Vagina (tissue), 2 donors: Measurements from ENCODE around the gene LSM3.

ENCODE experiments used
- POLR2A ChIP-seq, 2 donors: fragments of 450-650 bp; IDR thresholded peaks; one replicate each; pipeline ENCODE4 v1.6.1; 2017; ENCODE audit warnings: antibody characterized with exemption in 2 of 2, mild to moderate bottlenecking in 2 of 2, moderate library complexity in 2 of 2
- TF ChIP-seq, protein P1 (sequence below), 3 experiments: fragments of 450-650 bp in 2 of 3; fragments of 200-600 bp in 1 of 3; sonication (generic) in 1 of 3; IDR thresholded peaks; one replicate each; pipeline ENCODE4 v1.5.1; 2017 to 2019; ENCODE audit warnings: antibody characterized with exemption in 3 of 3, mild to moderate bottlenecking in 2 of 3, moderate library complexity in 2 of 3

GRCh38 chr3:14131134-14131533 is 47.5 kb upstream of the LSM3 start:
- TF ChIP-seq, protein P1, sequence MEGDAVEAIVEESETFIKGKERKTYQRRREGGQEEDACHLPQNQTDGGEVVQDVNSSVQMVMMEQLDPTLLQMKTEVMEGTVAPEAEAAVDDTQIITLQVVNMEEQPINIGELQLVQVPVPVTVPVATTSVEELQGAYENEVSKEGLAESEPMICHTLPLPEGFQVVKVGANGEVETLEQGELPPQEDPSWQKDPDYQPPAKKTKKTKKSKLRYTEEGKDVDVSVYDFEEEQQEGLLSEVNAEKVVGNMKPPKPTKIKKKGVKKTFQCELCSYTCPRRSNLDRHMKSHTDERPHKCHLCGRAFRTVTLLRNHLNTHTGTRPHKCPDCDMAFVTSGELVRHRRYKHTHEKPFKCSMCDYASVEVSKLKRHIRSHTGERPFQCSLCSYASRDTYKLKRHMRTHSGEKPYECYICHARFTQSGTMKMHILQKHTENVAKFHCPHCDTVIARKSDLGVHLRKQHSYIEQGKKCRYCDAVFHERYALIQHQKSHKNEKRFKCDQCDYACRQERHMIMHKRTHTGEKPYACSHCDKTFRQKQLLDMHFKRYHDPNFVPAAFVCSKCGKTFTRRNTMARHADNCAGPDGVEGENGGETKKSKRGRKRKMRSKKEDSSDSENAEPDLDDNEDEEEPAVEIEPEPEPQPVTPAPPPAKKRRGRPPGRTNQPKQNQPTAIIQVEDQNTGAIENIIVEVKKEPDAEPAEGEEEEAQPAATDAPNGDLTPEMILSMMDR (IDR thresholded peaks at IDR 0.05) = no peak
- TF ChIP-seq POLR2A (IDR thresholded peaks at IDR 0.05) = no peak
